Hindlimb muscle (tissue), 1 donor: Measurements from ENCODE around the gene PLA2G5. TPM values are rescaled to one million over a fixed set of nuclear protein-coding genes. Genes with fewer than 3 reads are reported as not detected.
"Not testable (repeated sequence)": the region's sequence is repeated elsewhere in the genome, so short reads cannot be mapped to it uniquely, and the experiment has no call there.

Experiments
- DNase-seq: peaks from one replicate; pipeline ENCODE4 v3.0.0-alpha.2; 2013
- polyA plus RNA-seq: library from polyadenylated mRNA; unstranded; fragments of 120-200 nt; gene quantifications from one replicate; pipeline ENCODE4 v1.2.1, GENCODE V29; 2013; ENCODE audit not compliant: insufficient read length

The PLA2G5 gene
- polyA plus RNA-seq = not detected

DNA sequence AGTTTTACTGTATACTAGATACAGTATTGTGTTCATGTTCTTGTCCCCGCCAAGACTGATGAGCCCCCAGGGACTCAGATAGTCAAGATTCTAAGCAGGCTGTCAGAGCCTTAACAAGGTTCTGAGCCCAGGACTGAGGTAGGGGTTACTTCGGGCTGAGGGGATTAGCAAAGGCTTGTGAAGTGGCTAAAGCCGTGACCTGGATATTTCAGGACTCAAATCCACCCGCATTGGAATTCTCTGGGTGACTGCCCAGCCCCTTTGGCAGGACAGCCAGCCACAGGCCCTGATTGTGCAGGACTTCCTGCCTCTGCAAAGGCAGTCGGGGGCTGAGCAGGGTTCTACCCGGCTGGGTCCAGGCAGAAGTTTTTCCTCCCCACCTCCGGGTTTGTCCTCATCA, at the start of gene PLA2G5:
TSS of gene PLA2G5 (plus strand) at position 321 of the 400 bp plus-strand sequence. CDS start 14,637 bp downstream, outside the sequence.
- no peak for DNase-seq

GRCh38 chr1:20028125-20028524, 41.9 kb upstream of the PLA2G5 start:
- no peak for DNase-seq

- DNase-seq = no peak
Observed at GRCh38 chr1:20028726-20029125, 41.3 kb upstream of the PLA2G5 start.

- no peak for DNase-seq
Observed at GRCh38 chr1:20029178-20029912, 40.6 kb upstream of the PLA2G5 start.

DNA sequence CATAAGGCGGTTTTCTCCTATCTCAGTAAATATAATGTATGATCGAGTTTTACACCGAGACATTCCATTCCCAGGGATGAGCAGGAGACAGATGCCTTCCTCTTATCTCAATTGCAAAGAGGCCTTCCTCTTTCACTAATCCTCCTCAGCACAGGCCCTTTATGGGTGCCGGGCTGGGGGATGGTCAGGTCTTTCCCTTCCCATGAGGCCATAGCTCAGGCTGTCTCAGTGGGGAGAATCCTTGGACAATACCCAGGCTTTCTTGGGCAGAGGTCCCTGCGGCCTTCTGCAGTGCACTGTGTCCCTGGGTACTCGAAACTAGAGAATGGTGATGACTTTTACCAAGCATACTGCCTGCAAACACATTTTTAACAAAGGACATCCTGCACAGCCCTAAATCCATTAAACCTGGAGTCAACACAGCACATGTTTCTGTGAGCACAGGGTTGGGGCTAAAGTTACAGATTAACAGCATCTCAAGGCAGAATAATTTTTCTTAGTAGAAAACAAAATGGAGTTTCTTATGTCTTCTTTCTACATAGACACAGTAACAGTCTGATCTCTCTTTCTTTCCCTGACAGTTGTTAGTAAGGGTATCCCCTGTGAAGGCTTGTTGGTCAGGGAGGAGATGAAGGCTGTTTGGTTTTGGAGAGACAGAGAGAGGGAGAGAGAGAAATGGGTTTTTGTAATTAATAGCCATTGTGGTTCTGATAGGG, 39.4 kb upstream of the PLA2G5 start:
- not testable (repeated sequence) for DNase-seq

- no peak for DNase-seq
Observed at GRCh38 chr1:20031161-20031560, 38.8 kb upstream of the PLA2G5 start.

- no peak for DNase-seq
Observed at GRCh38 chr1:20031836-20032235, 38.2 kb upstream of the PLA2G5 start.

- no peak for DNase-seq
Observed at GRCh38 chr1:20032425-20032824, 37.6 kb upstream of the PLA2G5 start.

DNA sequence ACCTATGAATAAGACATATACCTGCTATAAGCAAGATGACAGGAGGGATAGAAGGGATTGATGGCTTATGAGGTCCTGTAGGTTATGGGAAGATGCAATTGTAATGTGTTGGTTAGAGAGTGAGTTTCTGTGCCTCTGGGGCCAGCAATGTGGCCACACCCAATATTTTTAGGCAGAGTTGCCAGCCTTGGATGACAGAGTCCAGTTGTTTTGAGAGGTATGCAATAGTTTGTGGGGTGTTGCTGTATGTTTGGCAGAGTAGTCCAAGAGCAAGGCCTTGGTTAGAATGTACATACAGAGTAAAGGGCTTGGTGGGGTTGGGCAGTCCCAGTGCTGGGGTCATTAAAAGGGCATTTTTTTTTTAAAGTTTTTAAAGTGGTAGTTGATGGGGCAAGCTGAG, 36.6 kb upstream of the PLA2G5 start:
- no peak for DNase-seq

GRCh38 chr1:20035114-20035513, 34.9 kb upstream of the PLA2G5 start:
- DNase-seq = no peak

GRCh38 chr1:20037877-20038276, 32.1 kb upstream of the PLA2G5 start:
- no peak for DNase-seq

GRCh38 chr1:20047096-20047495, 22.9 kb upstream of the PLA2G5 start:
- DNase-seq = no peak

DNA sequence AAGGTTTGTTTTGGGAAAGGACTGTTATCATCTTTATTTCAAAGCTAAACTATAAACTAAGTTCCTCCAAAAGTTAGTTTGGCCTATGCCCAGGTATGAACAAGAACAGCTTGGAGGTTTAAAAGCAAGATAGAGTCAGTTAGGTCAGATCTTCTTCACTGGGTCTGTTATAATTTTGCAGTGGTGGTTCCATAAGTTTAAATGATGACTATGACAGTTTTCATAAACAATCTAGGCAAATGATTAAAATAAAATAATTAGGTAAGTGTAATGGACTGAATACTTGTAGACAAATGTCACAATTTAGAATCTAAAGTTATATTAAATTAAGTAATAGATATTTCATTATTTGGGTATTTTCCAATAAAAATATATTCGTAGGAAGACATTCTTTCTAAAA, 21.4 kb upstream of the PLA2G5 start:
- no peak for DNase-seq

GRCh38 chr1:20049056-20049798, 20.8 kb upstream of the PLA2G5 start:
- DNase-seq = not testable (repeated sequence)

- no peak for DNase-seq
Observed at GRCh38 chr1:20051218-20051829, 18.7 kb upstream of the PLA2G5 start.

- no peak for DNase-seq
Observed at GRCh38 chr1:20052386-20052785, 17.6 kb upstream of the PLA2G5 start.

DNA sequence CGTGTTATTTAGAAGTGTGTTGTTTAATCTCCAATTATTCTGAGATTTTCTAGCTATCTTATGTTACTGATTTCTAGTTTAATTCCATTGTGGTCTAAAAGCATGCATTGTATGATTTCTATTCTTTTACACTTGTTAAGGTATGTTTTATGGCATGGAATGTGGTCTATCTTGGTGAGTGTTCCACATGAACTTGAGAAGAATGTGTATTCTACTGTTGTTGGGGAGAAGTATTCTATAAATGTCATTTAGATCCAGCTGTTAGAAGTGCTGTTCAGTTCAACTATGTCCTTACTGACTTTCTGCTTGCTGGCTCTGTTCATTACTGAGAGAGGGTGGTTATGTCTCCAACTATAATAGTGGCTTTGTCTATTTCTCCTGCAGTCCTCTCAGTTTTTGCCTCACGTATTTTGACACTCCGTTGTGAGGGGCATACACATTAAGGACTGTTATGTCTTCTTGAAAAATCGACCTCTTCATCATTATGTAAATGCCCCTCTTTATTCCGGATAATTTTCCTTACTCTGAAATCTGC, 12.0 kb upstream of the PLA2G5 start:
- no peak for DNase-seq

DNA sequence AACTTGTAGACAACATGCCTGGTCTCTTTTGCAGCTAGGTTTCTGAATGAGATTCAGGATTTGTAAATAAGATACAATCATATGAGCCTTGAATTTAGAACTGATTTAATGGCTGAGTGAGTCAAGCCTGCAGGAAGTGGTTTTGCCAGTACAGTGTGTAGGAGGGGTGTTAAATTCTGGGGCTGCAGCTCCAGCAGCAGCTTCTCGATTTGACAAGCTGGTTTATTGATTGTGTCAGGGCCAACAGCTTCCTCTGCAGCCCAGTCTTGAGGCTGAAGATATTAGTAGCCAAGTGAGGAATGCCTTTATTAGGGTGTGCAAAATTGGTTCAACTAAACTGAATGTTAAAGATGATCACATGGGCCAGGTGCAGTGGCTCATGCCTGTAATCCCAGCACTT, 11.5 kb upstream of the PLA2G5 start:
- no peak for DNase-seq

- no peak for DNase-seq
Observed at GRCh38 chr1:20059847-20060246, 10.1 kb upstream of the PLA2G5 start.

DNA sequence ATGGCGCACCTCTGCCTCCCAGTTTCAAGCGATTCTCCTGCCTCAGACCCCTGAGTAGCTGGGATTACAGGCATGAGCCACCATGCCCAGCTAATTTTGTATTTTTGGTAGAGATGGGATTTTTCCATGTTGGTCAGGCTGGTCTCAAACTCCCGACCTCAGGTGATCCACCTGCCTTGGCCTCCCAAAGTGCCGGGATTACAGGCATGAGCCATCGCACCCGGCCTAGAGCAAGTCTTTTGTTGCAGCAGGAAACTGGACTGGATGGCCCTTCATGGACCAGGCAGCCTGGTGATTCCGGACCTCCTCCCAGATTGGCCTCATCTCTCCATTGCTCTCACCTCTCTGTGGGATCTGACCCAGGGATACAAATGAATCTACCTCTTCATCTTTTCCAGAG, 9.2 kb upstream of the PLA2G5 start:
- not testable (repeated sequence) for DNase-seq

DNA sequence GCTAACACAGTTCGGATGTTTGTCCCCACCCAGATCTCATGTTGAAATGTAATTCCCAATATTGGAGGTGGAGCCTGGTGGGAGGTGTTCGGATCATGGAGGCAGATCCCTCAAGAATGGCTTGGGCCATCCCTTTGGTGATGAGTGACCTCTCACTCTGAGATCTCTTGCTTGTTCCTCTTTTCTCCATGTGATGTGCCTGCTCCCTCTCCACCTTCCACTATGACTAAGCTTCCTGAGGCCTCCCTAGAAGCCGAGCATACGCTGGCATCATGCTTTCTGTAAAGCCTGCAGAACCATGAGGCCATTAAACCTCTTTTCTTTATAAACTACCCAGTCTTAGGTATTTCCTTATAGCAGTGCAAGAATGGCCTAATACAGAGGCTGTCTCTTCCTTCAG, 8.1 kb upstream of the PLA2G5 start:
- no peak for DNase-seq

DNA sequence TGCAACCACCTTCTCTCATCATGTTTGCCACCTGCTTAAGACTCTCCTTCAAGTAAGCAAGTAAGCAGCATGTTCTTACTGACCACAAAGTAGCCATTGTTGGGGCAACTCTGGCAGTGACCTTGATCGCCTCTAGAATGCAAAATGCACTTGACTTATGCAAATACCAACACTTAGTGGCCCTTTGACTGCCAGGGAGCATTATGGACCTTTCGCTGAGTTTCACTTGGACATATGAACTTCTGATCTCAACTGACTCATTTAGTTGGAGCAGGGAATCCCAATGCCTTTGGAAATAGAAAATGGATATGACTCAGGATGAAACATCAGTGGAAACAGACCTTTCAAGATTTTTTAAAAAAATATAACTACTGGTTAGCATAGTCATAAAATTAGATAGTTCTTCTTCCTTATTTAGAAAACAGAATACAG, 6.1 kb upstream of the PLA2G5 start:
- no peak for DNase-seq

GRCh38 chr1:20068722-20069121, 1.3 kb upstream of the PLA2G5 start:
- DNase-seq = no peak
